ENCODE measurements around the gene AP2M1. TPM values are rescaled to one million over a fixed set of nuclear protein-coding genes. Genes with fewer than 3 reads are reported as not detected.
A peak's percentile ranks its signal among the peaks of the same experiment; 100 is the strongest.

Gene AP2M1
- total and polyA plus RNA-seq, 2 of the 13 experiments (the other 11 are each of a cell fraction or from before 2014, with no cell fraction given) = 126 to 146 TPM

DNA sequence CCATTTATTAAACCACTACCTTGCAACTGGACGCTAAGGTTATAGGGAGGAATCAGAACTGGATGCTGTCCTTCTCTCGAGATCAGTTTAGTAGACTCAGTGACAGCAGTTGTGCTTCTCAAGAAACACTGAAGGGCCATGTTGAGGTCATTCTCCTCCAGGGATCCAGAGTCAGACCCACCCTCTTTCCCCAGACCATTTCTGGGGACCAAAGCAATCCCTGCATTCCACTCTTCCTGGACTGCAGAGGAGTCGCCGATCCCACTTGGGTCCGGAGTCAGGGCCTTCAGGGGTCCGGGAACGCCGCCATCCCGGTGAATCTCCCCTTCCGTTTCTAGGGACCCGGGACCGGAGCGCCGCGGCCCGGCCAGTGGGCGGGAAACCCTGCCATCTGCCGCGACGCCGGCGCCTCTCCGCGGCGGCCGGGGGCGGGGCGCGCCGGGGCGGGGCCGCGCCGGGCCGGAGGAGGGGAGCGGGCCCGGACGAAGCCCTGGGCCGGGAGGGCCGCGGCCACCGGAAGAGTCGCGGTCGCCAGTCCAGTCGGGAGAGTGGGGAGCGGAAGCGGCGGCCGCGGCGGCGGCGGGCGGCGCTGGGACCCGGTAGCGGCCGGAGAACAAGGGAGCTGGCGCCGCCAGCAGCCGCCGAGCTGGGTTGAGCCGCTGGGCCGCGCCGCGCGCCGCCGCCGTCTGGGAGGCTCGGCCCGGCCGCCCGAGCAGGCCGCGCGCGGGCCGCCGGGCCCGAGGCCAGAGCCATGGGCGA is 19.6 kb upstream of the AP2M1 start, which contains the start of gene DVL3 (continued):
- TF ChIP-seq, protein P1, sequence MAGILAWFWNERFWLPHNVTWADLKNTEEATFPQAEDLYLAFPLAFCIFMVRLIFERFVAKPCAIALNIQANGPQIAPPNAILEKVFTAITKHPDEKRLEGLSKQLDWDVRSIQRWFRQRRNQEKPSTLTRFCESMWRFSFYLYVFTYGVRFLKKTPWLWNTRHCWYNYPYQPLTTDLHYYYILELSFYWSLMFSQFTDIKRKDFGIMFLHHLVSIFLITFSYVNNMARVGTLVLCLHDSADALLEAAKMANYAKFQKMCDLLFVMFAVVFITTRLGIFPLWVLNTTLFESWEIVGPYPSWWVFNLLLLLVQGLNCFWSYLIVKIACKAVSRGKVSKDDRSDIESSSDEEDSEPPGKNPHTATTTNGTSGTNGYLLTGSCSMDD (CRISPR knock-in tag; IDR thresholded peaks at IDR 0.05) = no peak
- TF ChIP-seq NRL (CRISPR knock-in tag; IDR thresholded peaks at IDR 0.05; ENCODE audit: borderline replicate concordance) = no peak
- no peak for TF ChIP-seq ZNF557 (CRISPR knock-in tag; IDR thresholded peaks at IDR 0.05)
- no peak for TF ChIP-seq U2AF1 (optimal IDR thresholded peaks at IDR 0.05; ENCODE audit: low read depth, low read length)
- TF ChIP-seq, protein P2, sequence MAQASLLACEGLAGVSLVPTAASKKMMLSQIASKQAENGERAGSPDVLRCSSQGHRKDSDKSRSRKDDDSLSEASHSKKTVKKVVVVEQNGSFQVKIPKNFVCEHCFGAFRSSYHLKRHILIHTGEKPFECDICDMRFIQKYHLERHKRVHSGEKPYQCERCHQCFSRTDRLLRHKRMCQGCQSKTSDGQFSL (CRISPR knock-in tag; IDR thresholded peaks at IDR 0.05) = no peak
- TF ChIP-seq POLR2G (IDR thresholded peaks at IDR 0.05; ENCODE audit: low read depth, low read length) = peak; percentile 42; the same call in 1 of the 2 replicates
- no peak for TF ChIP-seq CREB3 (CRISPR knock-in tag; IDR thresholded peaks at IDR 0.05)
- no peak for TF ChIP-seq MIER2 (CRISPR knock-in tag; IDR thresholded peaks at IDR 0.05)
- no peak for TF ChIP-seq ZBTB21 (CRISPR knock-in tag; IDR thresholded peaks at IDR 0.05)
- TF ChIP-seq, protein P3, sequence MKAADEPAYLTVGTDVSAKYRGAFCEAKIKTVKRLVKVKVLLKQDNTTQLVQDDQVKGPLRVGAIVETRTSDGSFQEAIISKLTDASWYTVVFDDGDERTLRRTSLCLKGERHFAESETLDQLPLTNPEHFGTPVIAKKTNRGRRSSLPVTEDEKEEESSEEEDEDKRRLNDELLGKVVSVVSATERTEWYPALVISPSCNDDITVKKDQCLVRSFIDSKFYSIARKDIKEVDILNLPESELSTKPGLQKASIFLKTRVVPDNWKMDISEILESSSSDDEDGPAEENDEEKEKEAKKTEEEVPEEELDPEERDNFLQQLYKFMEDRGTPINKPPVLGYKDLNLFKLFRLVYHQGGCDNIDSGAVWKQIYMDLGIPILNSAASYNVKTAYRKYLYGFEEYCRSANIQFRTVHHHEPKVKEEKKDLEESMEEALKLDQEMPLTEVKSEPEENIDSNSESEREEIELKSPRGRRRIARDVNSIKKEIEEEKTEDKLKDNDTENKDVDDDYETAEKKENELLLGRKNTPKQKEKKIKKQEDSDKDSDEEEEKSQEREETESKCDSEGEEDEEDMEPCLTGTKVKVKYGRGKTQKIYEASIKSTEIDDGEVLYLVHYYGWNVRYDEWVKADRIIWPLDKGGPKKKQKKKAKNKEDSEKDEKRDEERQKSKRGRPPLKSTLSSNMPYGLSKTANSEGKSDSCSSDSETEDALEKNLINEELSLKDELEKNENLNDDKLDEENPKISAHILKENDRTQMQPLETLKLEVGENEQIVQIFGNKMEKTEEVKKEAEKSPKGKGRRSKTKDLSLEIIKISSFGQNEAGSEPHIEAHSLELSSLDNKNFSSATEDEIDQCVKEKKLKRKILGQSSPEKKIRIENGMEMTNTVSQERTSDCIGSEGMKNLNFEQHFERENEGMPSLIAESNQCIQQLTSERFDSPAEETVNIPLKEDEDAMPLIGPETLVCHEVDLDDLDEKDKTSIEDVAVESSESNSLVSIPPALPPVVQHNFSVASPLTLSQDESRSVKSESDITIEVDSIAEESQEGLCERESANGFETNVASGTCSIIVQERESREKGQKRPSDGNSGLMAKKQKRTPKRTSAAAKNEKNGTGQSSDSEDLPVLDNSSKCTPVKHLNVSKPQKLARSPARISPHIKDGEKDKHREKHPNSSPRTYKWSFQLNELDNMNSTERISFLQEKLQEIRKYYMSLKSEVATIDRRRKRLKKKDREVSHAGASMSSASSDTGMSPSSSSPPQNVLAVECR (CRISPR knock-in tag; IDR thresholded peaks at IDR 0.05; ENCODE audit: borderline replicate concordance) = 0 out of 2 replicates have a peak, but pooled peaks have one; percentile 43
- TF ChIP-seq ZNF446 (CRISPR knock-in tag; IDR thresholded peaks at IDR 0.05) = no peak
- TF ChIP-seq, protein P4, sequence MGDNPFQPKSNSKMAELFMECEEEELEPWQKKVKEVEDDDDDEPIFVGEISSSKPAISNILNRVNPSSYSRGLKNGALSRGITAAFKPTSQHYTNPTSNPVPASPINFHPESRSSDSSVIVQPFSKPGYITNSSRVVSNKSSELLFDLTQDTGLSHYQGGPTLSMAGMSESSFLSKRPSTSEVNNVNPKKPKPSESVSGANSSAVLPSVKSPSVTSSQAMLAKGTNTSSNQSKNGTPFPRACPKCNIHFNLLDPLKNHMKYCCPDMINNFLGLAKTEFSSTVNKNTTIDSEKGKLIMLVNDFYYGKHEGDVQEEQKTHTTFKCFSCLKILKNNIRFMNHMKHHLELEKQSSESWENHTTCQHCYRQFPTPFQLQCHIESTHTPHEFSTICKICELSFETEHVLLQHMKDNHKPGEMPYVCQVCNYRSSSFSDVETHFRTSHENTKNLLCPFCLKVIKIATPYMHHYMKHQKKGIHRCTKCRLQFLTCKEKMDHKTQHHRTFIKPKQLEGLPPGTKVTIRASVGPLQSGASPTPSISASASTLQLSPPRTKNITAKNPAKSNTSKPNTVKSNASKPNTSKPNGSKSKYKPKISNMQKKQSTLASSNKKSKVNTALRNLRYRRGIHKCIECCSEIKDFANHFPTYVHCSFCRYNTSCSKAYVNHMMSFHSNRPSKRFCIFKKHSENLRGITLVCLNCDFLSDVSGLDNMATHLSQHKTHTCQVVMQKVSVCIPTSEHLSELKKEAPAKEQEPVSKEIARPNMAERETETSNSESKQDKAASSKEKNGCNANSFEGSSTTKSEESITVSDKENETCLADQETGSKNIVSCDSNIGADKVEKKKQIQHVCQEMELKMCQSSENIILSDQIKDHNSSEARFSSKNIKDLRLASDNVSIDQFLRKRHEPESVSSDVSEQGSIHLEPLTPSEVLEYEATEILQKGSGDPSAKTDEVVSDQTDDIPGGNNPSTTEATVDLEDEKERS (CRISPR knock-in tag; IDR thresholded peaks at IDR 0.05) = no peak
- TF ChIP-seq ZNF280B (CRISPR knock-in tag; IDR thresholded peaks at IDR 0.05; ENCODE audit: borderline replicate concordance) = no peak
- peak; percentile 16; the same call in 1 of the 2 replicates for TF ChIP-seq ERF (CRISPR knock-in tag; IDR thresholded peaks at IDR 0.05)
- no peak for TF ChIP-seq HOXD1 (CRISPR knock-in tag; IDR thresholded peaks at IDR 0.05)
- TF ChIP-seq NCOA1 (CRISPR knock-in tag; IDR thresholded peaks at IDR 0.05) = no peak
- TF ChIP-seq TMF1 (CRISPR knock-in tag; IDR thresholded peaks at IDR 0.05; ENCODE audit: low read depth) = peak; percentile 28; the same call in 1 of the 2 replicates
- no peak for TF ChIP-seq SPEN (CRISPR knock-in tag; IDR thresholded peaks at IDR 0.05; ENCODE audit: low read depth)
